ENCODE data around the gene COL16A1.

COL16A1 gene

DNA sequence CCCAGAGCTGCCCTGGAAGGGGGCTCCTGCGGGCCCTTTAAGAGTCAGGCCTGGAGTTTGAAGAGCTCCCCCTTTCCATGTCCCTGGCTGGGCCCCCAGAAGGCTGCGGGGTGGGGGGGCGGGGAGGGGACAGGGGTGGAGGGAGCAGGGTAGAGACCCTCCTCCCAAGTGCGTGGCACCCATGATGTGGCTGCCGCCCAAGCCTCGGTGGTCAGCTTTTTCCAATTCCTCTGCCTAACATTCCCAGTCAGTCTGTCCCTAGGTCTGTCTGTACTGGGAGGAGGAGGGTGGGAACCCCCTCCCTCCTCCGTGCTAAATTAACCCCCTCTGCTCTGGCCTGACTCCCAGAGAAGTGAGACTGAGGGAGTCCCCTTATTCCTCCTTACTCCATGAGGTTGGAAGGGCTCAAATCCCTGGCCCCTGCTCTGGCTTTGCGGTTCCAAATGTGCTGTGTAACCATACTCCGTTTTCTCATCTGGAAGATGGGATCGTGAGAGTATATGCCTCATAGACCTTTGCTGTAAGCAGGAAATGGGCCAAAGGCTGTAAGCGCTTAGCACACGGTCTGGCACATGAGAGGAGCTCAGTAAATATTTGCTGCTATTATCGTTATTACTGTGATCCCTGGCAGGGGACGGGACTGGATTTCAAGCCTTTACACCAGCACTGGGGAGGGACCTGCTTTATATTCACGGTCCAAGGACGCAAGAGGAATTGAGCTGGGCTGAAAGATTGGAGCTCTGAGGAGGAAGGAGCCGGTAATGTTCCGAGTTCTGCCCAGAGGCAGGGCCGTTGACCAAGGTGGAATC lies 658 bp upstream of the COL16A1 start:
- Histone ChIP-seq H3K9me3 (ENCODE audit: control insufficient read depth, insufficient read depth, low read depth, low read length) (no peaks in the 10 kb centered on the region), H3K4me3 (ENCODE audit: low read depth, low read length) (peak overlapping the region; percentile 55), H3K27ac (ENCODE audit: low read depth, low read length) (no peak overlapping the region), H3K9ac (ENCODE audit: low read length) (peak overlapping the region; percentile 53), H3K27me3 (ENCODE audit: control insufficient read depth, insufficient read depth, low read length) (no peaks in the 10 kb centered on the region), H3K4me1 (ENCODE audit: control insufficient read depth, insufficient read depth, low read length) (peaks cover 42% of the 10 kb centered on the region), H3K36me3 (ENCODE audit: control insufficient read depth, insufficient read depth, low read length) (no peaks in the 10 kb centered on the region)

DNA sequence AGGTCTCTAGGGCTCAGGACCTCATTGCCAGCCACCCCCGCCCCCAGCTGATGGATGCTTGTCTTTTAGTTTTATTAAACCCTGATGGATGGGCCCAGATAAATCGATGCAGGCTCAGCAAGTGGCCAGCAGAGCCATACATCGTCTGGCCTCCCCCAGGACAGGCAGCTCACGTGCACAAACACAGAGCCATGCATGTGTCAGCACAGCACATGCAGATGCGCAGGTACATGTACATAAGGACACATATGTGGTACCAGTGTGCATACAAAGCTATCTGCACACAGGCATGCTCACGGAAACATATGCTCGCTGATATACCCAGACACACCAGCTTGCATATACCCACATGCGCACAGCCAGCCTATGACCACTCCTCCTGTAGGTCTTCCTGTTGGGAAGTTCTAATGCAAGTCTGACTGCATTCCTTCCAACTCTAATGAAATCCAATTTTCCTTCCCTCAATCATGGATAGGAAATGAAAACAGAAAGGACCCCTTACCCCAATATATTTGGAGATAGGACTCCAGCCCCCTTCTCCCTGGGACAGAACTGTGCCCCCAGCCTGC lies 897 bp downstream of the COL16A1 start:
- no peak overlapping the region for H3K4me3 ChIP-seq (ENCODE audit: low read depth, low read length)
- no peak overlapping the region for H3K9ac ChIP-seq (ENCODE audit: low read length)
- no peaks in the 10 kb centered on the region for H3K27me3 ChIP-seq (ENCODE audit: control insufficient read depth, insufficient read depth, low read length)
- no peaks in the 10 kb centered on the region for H3K9me3 ChIP-seq (ENCODE audit: control insufficient read depth, insufficient read depth, low read depth, low read length)
- peaks cover 37% of the 10 kb centered on the region for H3K4me1 ChIP-seq (ENCODE audit: control insufficient read depth, insufficient read depth, low read length)
- H3K36me3 ChIP-seq (ENCODE audit: control insufficient read depth, insufficient read depth, low read length), result no peaks in the 10 kb centered on the region
- no peak overlapping the region for H3K27ac ChIP-seq (ENCODE audit: low read depth, low read length)

DNA sequence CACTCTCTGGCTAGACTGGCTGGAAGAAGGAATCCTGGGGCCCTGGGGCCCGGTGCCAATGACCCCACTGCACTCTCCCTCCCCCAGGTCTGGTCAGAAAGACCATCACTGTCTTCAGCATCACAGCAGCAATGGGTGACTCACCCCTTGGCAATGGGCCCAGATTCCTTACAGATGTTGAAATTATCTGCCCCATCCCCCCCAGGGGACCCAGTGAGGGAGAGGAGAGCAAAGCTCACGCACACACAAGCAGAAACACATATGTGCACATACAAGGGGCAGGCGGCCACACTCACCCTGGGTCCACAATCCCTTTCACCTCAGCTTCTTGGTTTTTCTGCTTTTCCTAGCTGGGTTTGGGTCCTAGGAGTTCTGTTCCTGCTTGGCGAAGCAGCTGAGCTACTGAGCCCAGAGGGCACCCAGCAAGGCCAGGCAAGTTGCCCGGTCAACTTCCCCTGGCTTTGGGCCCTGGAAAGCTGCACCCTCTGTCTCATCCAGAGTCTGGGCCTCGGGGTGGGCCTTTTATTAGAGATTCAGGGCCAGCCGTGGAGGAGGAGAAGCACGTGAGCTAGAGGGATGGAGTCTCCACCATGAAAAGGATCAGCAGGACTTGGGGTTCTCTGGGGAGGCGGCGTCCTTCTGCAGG lies 2.6 kb downstream of the COL16A1 start:
- Histone ChIP-seq H3K36me3 (ENCODE audit: control insufficient read depth, insufficient read depth, low read length) (no peaks in the 10 kb centered on the region), H3K4me1 (ENCODE audit: control insufficient read depth, insufficient read depth, low read length) (peaks cover 41% of the 10 kb centered on the region), H3K4me3 (ENCODE audit: low read depth, low read length) (no peak overlapping the region), H3K9ac (ENCODE audit: low read length) (peak overlapping the region; percentile 29), H3K27ac (ENCODE audit: low read depth, low read length) (no peak overlapping the region), H3K9me3 (ENCODE audit: control insufficient read depth, insufficient read depth, low read depth, low read length) (no peaks in the 10 kb centered on the region), H3K27me3 (ENCODE audit: control insufficient read depth, insufficient read depth, low read length) (no peaks in the 10 kb centered on the region)

DNA sequence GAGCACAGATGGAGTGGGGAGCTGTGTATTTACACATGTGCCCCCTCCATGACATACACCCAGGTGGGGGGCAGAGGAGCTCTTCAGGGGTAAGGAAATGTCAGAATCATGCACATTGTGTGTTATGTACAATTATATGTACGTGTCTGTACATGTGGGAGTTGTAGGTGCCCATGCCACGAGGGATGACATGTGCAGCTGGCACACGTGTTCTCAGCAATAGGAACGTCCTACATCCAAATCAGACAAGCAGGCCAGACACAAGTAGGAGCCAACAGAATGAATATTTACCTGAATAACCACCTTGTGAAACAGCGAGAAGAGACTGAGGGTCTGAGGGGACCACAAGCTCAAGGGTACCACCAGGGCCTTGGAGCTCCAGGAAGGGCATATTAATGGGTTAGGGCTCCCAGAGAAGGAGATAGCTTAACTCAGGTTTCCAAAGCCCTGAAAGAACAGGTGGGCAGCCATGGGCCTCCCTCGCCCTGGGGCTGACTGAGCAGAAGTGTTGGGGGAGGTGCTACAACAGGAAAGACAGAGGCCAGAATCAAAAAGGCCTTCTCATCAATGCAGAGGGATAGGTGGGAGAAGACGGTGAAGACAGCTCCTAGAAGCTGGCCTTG lies 3.2 kb downstream of the COL16A1 start:
- peaks cover 37% of the 10 kb centered on the region for H3K4me1 ChIP-seq (ENCODE audit: control insufficient read depth, insufficient read depth, low read length)

DNA sequence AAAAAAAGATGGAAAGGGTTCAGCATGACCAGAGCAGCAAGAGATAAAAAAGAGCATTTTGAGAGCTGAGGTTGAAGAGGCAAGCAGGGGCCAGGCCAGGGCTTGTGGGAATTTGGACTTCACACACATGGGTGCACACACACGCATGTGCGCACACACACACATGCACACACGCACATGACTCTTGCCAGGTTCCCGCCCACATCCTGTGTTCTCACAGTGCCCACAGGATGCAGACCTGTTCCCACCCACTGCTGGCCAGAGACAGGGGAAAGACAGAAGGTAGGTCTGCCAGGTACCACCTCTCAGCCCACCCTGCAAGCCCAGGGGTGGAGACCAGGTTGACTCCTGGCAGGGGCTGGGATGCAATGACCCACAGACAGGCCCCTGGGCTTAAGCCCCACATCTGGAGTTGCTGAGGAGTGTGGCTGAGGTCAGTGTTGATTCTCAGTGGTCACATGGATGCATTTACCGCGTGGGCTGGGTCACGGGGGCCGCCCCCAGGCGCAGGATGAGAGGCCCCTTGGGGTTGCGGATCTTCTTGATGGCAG lies 4.4 kb downstream of the COL16A1 start:
- Histone ChIP-seq H3K9ac (ENCODE audit: low read length) (no peak overlapping the region), H3K4me1 (ENCODE audit: control insufficient read depth, insufficient read depth, low read length) (peaks cover 26% of the 10 kb centered on the region), H3K27ac (ENCODE audit: low read depth, low read length) (no peak overlapping the region), H3K9me3 (ENCODE audit: control insufficient read depth, insufficient read depth, low read depth, low read length) (no peaks in the 10 kb centered on the region), H3K4me3 (ENCODE audit: low read depth, low read length) (no peak overlapping the region), H3K27me3 (ENCODE audit: control insufficient read depth, insufficient read depth, low read length) (no peaks in the 10 kb centered on the region), H3K36me3 (ENCODE audit: control insufficient read depth, insufficient read depth, low read length) (no peaks in the 10 kb centered on the region)

More for the DNA sequence above, 3.2 kb downstream of the COL16A1 start:
- 0 out of 2 replicates have a peak overlapping the region, but pooled peaks have one; percentile 0 for H3K27ac ChIP-seq (ENCODE audit: low read depth, low read length)
- no peaks in the 10 kb centered on the region for H3K36me3 ChIP-seq (ENCODE audit: control insufficient read depth, insufficient read depth, low read length)
- peak overlapping the region; percentile 29 for H3K9ac ChIP-seq (ENCODE audit: low read length)
- no peak overlapping the region for H3K4me3 ChIP-seq (ENCODE audit: low read depth, low read length)
- H3K9me3 ChIP-seq (ENCODE audit: control insufficient read depth, insufficient read depth, low read depth, low read length), result no peaks in the 10 kb centered on the region
- no peaks in the 10 kb centered on the region for H3K27me3 ChIP-seq (ENCODE audit: control insufficient read depth, insufficient read depth, low read length)

DNA sequence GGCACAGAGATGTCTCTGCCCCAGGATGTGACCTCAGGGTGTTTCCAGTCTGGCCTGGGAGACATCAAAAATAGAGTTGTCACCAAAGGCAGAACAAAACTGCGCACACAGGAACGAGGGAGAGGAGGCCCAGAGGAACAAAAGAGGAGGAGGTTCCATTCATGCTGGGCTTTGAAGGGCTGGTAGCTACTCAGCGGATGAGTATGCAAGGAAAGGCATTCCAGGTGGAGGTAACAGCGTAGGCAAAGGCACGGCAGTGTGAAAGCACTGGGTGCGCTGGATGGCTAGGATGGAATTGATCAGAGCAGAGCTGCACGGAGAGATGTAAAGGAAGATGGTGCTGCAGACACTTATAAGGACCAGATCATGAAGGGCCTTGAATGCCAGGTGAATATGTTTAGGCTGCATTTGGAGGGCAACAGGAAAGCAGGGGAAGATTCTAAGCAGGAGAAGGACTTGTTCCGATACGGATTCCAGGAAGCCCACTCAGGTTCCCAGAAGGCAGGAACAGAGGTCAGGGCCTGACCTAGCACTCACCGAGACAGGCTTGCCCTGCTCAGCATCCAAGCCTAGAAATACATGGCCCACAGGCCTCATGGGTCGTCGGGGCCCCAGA lies 6.3 kb downstream of the COL16A1 start:
- Histone ChIP-seq H3K27ac (ENCODE audit: low read depth, low read length) (no peak overlapping the region), H3K4me3 (ENCODE audit: low read depth, low read length) (no peak overlapping the region), H3K27me3 (ENCODE audit: control insufficient read depth, insufficient read depth, low read length) (no peaks in the 10 kb centered on the region), H3K9ac (ENCODE audit: low read length) (no peak overlapping the region), H3K4me1 (ENCODE audit: control insufficient read depth, insufficient read depth, low read length) (peaks cover 20% of the 10 kb centered on the region), H3K36me3 (ENCODE audit: control insufficient read depth, insufficient read depth, low read length) (no peaks in the 10 kb centered on the region), H3K9me3 (ENCODE audit: control insufficient read depth, insufficient read depth, low read depth, low read length) (no peaks in the 10 kb centered on the region)

DNA sequence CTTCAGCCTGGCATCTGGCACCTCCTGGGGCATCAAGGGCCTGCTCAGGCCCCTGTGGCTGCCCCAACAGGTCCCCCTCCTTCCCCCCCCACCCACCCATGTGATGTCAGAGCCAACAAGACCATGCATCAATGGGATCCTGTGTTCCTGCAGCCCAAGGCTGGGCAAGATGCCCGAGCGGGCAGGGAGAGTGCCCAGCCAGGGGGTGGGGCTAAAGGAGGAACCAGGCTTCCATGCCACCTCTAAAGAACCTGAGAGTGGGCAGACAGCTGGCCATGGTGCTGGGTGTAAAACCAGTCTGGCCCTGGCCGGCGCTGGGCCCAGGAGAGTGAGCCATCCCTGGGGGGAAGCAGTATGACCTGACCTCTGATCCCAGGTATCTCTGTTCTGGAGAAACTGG lies 7.6 kb downstream of the COL16A1 start:
- Histone ChIP-seq H3K4me3 (ENCODE audit: low read depth, low read length) (no peak overlapping the region), H3K27ac (ENCODE audit: low read depth, low read length) (no peak overlapping the region), H3K4me1 (ENCODE audit: control insufficient read depth, insufficient read depth, low read length) (peaks cover 13% of the 10 kb centered on the region), H3K27me3 (ENCODE audit: control insufficient read depth, insufficient read depth, low read length) (no peaks in the 10 kb centered on the region), H3K36me3 (ENCODE audit: control insufficient read depth, insufficient read depth, low read length) (no peaks in the 10 kb centered on the region), H3K9ac (ENCODE audit: low read length) (no peak overlapping the region), H3K9me3 (ENCODE audit: control insufficient read depth, insufficient read depth, low read depth, low read length) (no peaks in the 10 kb centered on the region)

DNA sequence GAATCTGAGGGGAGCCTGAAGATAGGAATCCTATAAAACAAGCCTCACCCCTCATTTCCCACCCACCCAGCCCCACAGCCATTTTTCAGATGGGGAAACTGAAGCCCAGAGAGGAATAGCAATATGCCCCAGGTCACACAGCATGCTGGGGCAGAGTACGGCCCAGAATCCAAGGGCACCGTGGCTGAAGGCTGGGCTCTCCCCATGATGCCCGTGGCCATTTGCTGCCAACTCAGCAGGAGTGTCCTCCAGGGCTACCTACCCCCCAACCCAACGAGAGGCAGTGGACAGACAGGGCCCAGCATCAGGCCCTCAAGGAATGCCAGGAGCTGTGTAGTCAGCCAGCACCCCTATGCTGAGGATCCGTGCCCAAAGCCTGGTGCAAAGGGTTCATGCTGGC lies 8.5 kb downstream of the COL16A1 start:
- no peak overlapping the region for H3K9ac ChIP-seq (ENCODE audit: low read length)
- no peaks in the 10 kb centered on the region for H3K36me3 ChIP-seq (ENCODE audit: control insufficient read depth, insufficient read depth, low read length)
- peaks cover 12% of the 10 kb centered on the region; the same call in 1 of the 2 replicates for H3K4me1 ChIP-seq (ENCODE audit: control insufficient read depth, insufficient read depth, low read length)
- H3K9me3 ChIP-seq (ENCODE audit: control insufficient read depth, insufficient read depth, low read depth, low read length), result no peaks in the 10 kb centered on the region
- H3K27me3 ChIP-seq (ENCODE audit: control insufficient read depth, insufficient read depth, low read length), result no peaks in the 10 kb centered on the region
- H3K4me3 ChIP-seq (ENCODE audit: low read depth, low read length), result no peak overlapping the region
- no peak overlapping the region for H3K27ac ChIP-seq (ENCODE audit: low read depth, low read length)

DNA sequence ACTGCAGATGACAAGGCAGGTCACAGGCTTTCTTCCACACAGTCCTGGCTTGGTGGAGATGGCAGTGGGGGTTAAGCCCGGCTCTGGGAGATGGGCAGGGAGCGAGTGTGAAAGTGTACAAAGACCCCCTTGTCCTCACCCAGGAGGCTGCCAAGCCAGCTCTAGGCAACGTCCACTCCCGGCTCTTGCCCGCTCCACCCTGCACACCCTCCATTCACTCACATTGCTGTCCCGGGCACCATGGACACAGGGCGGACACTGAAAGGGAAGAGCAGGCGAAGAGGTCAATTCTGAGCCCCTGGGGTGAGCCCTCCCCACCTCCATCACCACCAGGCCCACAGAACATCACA lies 8.9 kb downstream of the COL16A1 start:
- no peaks in the 10 kb centered on the region for H3K36me3 ChIP-seq (ENCODE audit: control insufficient read depth, insufficient read depth, low read length)
- H3K27me3 ChIP-seq (ENCODE audit: control insufficient read depth, insufficient read depth, low read length), result no peaks in the 10 kb centered on the region
- H3K9ac ChIP-seq (ENCODE audit: low read length), result no peak overlapping the region
- H3K9me3 ChIP-seq (ENCODE audit: control insufficient read depth, insufficient read depth, low read depth, low read length), result no peaks in the 10 kb centered on the region
- peaks cover 15% of the 10 kb centered on the region; the same call in 1 of the 2 replicates for H3K4me1 ChIP-seq (ENCODE audit: control insufficient read depth, insufficient read depth, low read length)
- no peak overlapping the region for H3K27ac ChIP-seq (ENCODE audit: low read depth, low read length)
- no peak overlapping the region for H3K4me3 ChIP-seq (ENCODE audit: low read depth, low read length)

DNA sequence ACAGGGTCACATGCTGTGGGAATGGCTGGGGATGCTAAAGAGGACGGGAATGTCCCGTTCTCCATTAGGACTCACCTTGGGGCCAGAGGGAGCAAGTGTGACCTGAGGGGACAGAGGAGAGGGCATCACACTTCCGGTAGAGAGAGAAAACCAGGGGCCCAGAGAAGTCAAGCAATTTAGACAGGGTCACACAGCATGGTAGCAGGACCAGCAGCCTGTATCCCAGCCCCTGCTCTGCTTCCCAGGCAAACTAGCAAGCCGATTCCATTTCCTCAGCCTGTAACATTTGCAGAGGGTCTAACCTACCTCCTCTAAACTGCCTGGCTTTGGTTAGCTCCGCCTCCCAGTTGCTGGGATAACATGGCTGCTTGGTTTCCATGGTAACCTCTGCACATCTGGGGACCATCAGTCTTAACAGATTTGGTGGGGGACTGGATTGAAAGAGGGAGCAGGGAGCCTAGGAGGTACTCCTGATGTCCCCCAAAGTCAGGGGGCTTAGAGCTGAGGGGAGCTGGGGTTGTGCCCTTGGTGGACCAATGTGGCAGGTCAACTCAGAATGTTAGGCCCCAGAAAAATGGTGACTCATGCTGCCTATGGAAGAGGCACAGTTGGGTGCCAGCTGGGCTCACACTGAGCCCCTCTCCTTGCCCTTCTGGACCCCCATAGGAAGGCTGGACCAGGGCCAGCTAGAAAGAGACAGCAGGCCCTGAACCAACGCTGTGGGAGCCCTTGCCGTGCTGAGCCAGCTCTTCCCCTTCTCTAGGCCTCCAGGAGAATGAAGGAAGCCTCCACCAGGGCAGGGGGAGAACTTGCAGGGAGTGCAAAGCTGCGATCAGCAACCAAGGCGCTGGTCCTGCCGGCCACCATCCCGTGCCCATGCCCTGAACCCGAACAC lies 9.5 kb downstream of the COL16A1 start:
- Histone ChIP-seq H3K36me3 (ENCODE audit: control insufficient read depth, insufficient read depth, low read length) (no peaks in the 10 kb centered on the region), H3K9ac (ENCODE audit: low read length) (no peak overlapping the region), H3K9me3 (ENCODE audit: control insufficient read depth, insufficient read depth, low read depth, low read length) (no peaks in the 10 kb centered on the region), H3K4me1 (ENCODE audit: control insufficient read depth, insufficient read depth, low read length) (peaks cover 22% of the 10 kb centered on the region; the same call in 1 of the 2 replicates), H3K27me3 (ENCODE audit: control insufficient read depth, insufficient read depth, low read length) (no peaks in the 10 kb centered on the region), H3K27ac (ENCODE audit: low read depth, low read length) (no peak overlapping the region), H3K4me3 (ENCODE audit: low read depth, low read length) (no peak overlapping the region)
